GM18517 (cell line): ENCODE measurements around the gene CTAG1B.
"Not testable (repeated sequence)": the region's sequence is repeated elsewhere in the genome, so short reads cannot be mapped to it uniquely, and the experiment has no call there.

ENCODE experiments used
- ATAC-seq: cut with Tn5 transposase; IDR thresholded peaks from one replicate; pipeline ENCODE4 v1.9.1; 2021; ENCODE audit warnings: mild to moderate bottlenecking, moderate library complexity; ENCODE audit not compliant: unreplicated experiment

The CTAG1B gene

GRCh38 chrX:154590415-154590814 is 28.7 kb downstream of the CTAG1B start:
- ATAC-seq: not testable (repeated sequence)

- ATAC-seq: not testable (repeated sequence)
Measured at GRCh38 chrX:154584585-154585183, 34.4 kb downstream of the CTAG1B start, which contains the start of gene CTAG1A. CTAG1A (plus strand) TSS chrX:154585133; CDS start chrX:154585207, 74 bp downstream.

GRCh38 chrX:154582994-154583393 is 36.1 kb downstream of the CTAG1B start:
- ATAC-seq: not testable (repeated sequence)

- not testable (repeated sequence) for ATAC-seq
Measured at GRCh38 chrX:154575076-154575475, 44.0 kb downstream of the CTAG1B start.

GRCh38 chrX:154573061-154573460 is 46.0 kb downstream of the CTAG1B start:
- not testable (repeated sequence) for ATAC-seq

- not testable (repeated sequence) for ATAC-seq
Measured at GRCh38 chrX:154570361-154570760, 48.7 kb downstream of the CTAG1B start.
